HepG2 (cell line): ENCODE data around the gene FAM9B. TPM values are rescaled to one million over a fixed set of nuclear protein-coding genes. Genes with fewer than 3 reads are reported as not detected.

Experiments
- ATAC-seq: fragments of 200-7000 bp; cut with Tn5 transposase; 3 replicates; pipeline ENCODE4 v1.9.1; 2020; ENCODE audit warnings: mild to moderate bottlenecking, moderate library complexity
- BruUV-seq: library from RNA; stranded (reverse); fragments of 400-500 nt; replicated peaks from 2 replicates; lab custom pipeline; 2021; lab: Mats Ljungman, UMichigan
- CTCF ChIA-PET: fragments of 300-600 bp; formaldehyde crosslinking; extraction: SDS; loops from one replicate; lab custom pipeline; 2021; ENCODE audit warnings: low total read pairs, inconsistent platforms, low intra/inter-chr PET ratio; lab: Yijun Ruan, JAX
- POLR2A ChIA-PET: fragments of 350-600 bp; sonication (Branson Sonifier 250); formaldehyde crosslinking; loops from one replicate; lab custom pipeline; 2020; ENCODE audit warnings: antibody characterized with exemption, inconsistent platforms; lab: Yijun Ruan, JAX
- DNase-seq: peaks from one replicate; pipeline ENCODE4 v3.0.0-alpha.2; 2015; ENCODE audit warnings: low spot score
- FAIRE-seq: peaks from 3 replicates; lab custom pipeline; 2011; peaks lifted over from hg19 to GRCh38; lab: Jason Lieb, UNC
- H2AFZ ChIP-seq: one replicate; pipeline ENCODE4 v1.6.1; 2011; ENCODE audit warnings: low read length, inconsistent platforms
- H3K27ac ChIP-seq: fragments of 300-600 bp; 3 replicates; pipeline ENCODE4 v1.8.0; 2011; ENCODE audit warnings: mixed run types, mild to moderate bottlenecking, mixed read lengths, low read length, inconsistent platforms; ENCODE audit not compliant: insufficient read depth; ENCODE audit errors: extremely low read length
- H3K27me3 ChIP-seq, 2 experiments: fragments of 200-600 bp in 1 of 2; 2 replicates in 1 of 2; 3 replicates in 1 of 2; pipeline versions ENCODE4 v1.6.0 to v1.8.0; 2011; ENCODE audit warnings: low read length in 2 of 2, mild to moderate bottlenecking in 2 of 2, moderate library complexity in 2 of 2, inconsistent platforms in 1 of 2; ENCODE audit not compliant: insufficient read depth in 2 of 2, control insufficient read depth in 1 of 2
- H3K36me3 ChIP-seq, 2 experiments: fragments of 200-600 bp in 1 of 2; replicated peaks in 1 of 2; 2 replicates in 1 of 2; 3 replicates in 1 of 2; pipeline versions ENCODE4 v1.5.1 to v1.8.0; 2011; ENCODE audit warnings: low read length in 2 of 2, inconsistent platforms in 1 of 2; ENCODE audit not compliant: insufficient read depth in 2 of 2, control insufficient read depth in 1 of 2
- H3K4me1 ChIP-seq: 2 replicates; pipeline ENCODE4 v1.5.1; 2012; ENCODE audit warnings: low read length, inconsistent platforms; ENCODE audit not compliant: insufficient read depth
- H3K4me2 ChIP-seq: 2 replicates; pipeline ENCODE4 v1.6.0; 2011; ENCODE audit warnings: low read depth, low read length, inconsistent platforms
- H3K4me3 ChIP-seq, 3 experiments: fragments of 200-600 bp in 1 of 3; sonication (generic), shearing (Covaris generic) in 1 of 3; replicated peaks in 1 of 3; 2 replicates each; pipeline ENCODE4 v1.5.1; 2011 to 2016; ENCODE audit warnings: low read length in 3 of 3, inconsistent platforms in 2 of 3, low read depth in 2 of 3, mild to moderate bottlenecking in 2 of 3, control low read depth in 1 of 3, mixed read lengths in 1 of 3; ENCODE audit not compliant: insufficient read depth in 1 of 3
- H3K79me2 ChIP-seq: one replicate; pipeline ENCODE4 v1.6.1; 2011; ENCODE audit warnings: low read length, inconsistent platforms; ENCODE audit not compliant: insufficient read depth
- H3K9ac ChIP-seq: 2 replicates; pipeline ENCODE4 v1.6.0; 2011; ENCODE audit warnings: mild to moderate bottlenecking, low read depth, low read length, inconsistent platforms; ENCODE audit not compliant: insufficient read depth
- H3K9me3 ChIP-seq: 2 replicates; pipeline ENCODE4 v1.5.1; 2012; ENCODE audit warnings: mild to moderate bottlenecking, low read length
- H4K20me1 ChIP-seq: 2 replicates; pipeline ENCODE4 v1.6.0; 2011; ENCODE audit warnings: inconsistent platforms, mild to moderate bottlenecking, low read length, moderate library complexity; ENCODE audit not compliant: insufficient read depth
- ERF ChIP-seq: IDR thresholded peaks from 2 replicates; pipeline ENCODE4 v1.6.1; 2018; ENCODE audit warnings: missing biosample characterization, missing genetic modification reagents
- ETV5 ChIP-seq: IDR thresholded peaks from 2 replicates; pipeline ENCODE4 v1.6.1; 2018; ENCODE audit warnings: missing biosample characterization, missing genetic modification reagents, inconsistent platforms, borderline replicate concordance
- LRRFIP1 ChIP-seq: sonication (generic); formaldehyde crosslinking; conservative IDR thresholded peaks from 2 replicates; pipeline ENCODE4 v1.4.0; 2020; ENCODE audit warnings: missing genetic modification reagents
- MXD4 ChIP-seq: IDR thresholded peaks from 2 replicates; pipeline ENCODE4 v1.6.1; 2016; ENCODE audit warnings: mild to moderate bottlenecking, missing biosample characterization, missing genetic modification reagents
- TIGD3 ChIP-seq: sonication (generic); formaldehyde crosslinking; IDR thresholded peaks from 2 replicates; pipeline ENCODE4 v1.5.1; 2020; ENCODE audit warnings: mild to moderate bottlenecking, missing genetic modification reagents, borderline replicate concordance
- TMF1 ChIP-seq: sonication (generic); formaldehyde crosslinking; IDR thresholded peaks from 2 replicates; pipeline ENCODE4 v1.8.1; 2022; ENCODE audit warnings: low read depth, missing genetic modification reagents
- XRCC5 ChIP-seq: fragments of 200-400 bp; formaldehyde crosslinking; optimal IDR thresholded peaks from 2 replicates; pipeline ENCODE3; 2017; ENCODE audit warnings: mild to moderate bottlenecking, low read length
- ZBTB34 ChIP-seq: sonication (generic); formaldehyde crosslinking; IDR thresholded peaks from 2 replicates; pipeline ENCODE4 v1.8.0; 2022; ENCODE audit warnings: mild to moderate bottlenecking, missing genetic modification reagents
- ZMYM4 ChIP-seq: sonication (generic); formaldehyde crosslinking; IDR thresholded peaks from 2 replicates; pipeline ENCODE4 v1.8.1; 2023; ENCODE audit warnings: mild to moderate bottlenecking, missing genetic modification reagents
- ZNF337 ChIP-seq: sonication (generic); formaldehyde crosslinking; IDR thresholded peaks from 2 replicates; pipeline ENCODE4 v1.5.1; 2020; ENCODE audit warnings: missing genetic modification reagents, low read depth, mild to moderate bottlenecking, borderline replicate concordance
- WGBS: methylation state at CpG from one replicate; pipeline ENCODE4 v1.1.6; 2017; ENCODE audit warnings: low lambda C conversion rate; 5-methylcytosine and 5-hydroxymethylcytosine counted together
- in situ Hi-C: cut with HindIII; loops from 2 replicates; pipeline ENCODE4 v1.10.0; 2017; ENCODE audit warnings: low pct_unique_long_range_greater_than_20kb; ENCODE audit not compliant: extremely low pct_ligation_motif_present
- intact Hi-C: fragments of 100-400 bp; cut with micrococcal nuclease; formaldehyde crosslinking; loops from one replicate; pipeline ENCODE4 v1.10.0; 2022; ENCODE audit not compliant: unreplicated experiment
- polyA plus RNA-seq, 8 experiments: library from polyadenylated mRNA; depleted of rRNA in 3 of 8; stranded (reverse) in 7 of 8; unstranded in 1 of 8; fragments of >200 nt; fragmentation: Illumina TruSeq in 4 of 8; extraction: Trizol in 4 of 8; gene quantifications; 2 replicates each; pipeline versions ENCODE4 v1.2.1 to v1.2.3, GENCODE V29; 2011 to 2016; ENCODE audit warnings: low read depth in 4 of 8, missing spikeins in 1 of 8, mixed read lengths in 1 of 8; ENCODE audit not compliant: insufficient read depth in 1 of 8
- total RNA-seq, 5 experiments: library from RNA; depleted of rRNA; stranded (reverse); fragments of >200 nt; fragmentation: Illumina TruSeq; extraction: Trizol; gene quantifications; 2 replicates each; pipeline ENCODE4 v1.2.3, GENCODE V29; 2016; ENCODE audit warnings: low read depth in 1 of 5

Gene FAM9B
- total and polyA plus RNA-seq, 2 of the 13 experiments (the other 11 are each of a cell fraction or from before 2014, with no cell fraction given), result not detected

GRCh38 chrX:9050331-9050730, 16.4 kb upstream of the FAM9B start (continued):
- TF ChIP-seq ZBTB34 (CRISPR knock-in tag) (no peak), ERF (CRISPR knock-in tag) (no peak), TMF1 (CRISPR knock-in tag) (no peak), XRCC5 (no peak)
- TF ChIP-seq, all 625 proteins: peak for 0

- in situ Hi-C loops, result no loop called here
- intact Hi-C loops, result no loop called here
- no peaks in the 10 kb centered on the region for H4K20me1 ChIP-seq
- H3K27ac ChIP-seq, result no peak overlapping the region
- TF ChIP-seq MXD4 (CRISPR knock-in tag), result no peak
- TF ChIP-seq TIGD3 (CRISPR knock-in tag), result no peak
- TF ChIP-seq ETV5 (CRISPR knock-in tag), result no peak
- TF ChIP-seq ZMYM4, result no peak
- no peak for TF ChIP-seq LRRFIP1 (CRISPR knock-in tag)
- no peak for TF ChIP-seq ZNF337 (CRISPR knock-in tag)
- TF ChIP-seq, all 625 proteins: peak for 0
- H3K9me3 ChIP-seq, result no peaks in the 10 kb centered on the region
- H3K4me3 ChIP-seq, result no peak overlapping the region
- no peak overlapping the region for H2AFZ ChIP-seq
- DNase-seq (no peak), ATAC-seq (no peak), FAIRE-seq (no peak)
- ChIA-PET POLR2A (no interaction called here), CTCF (no interaction called here)
- H3K9ac ChIP-seq, result no peak overlapping the region
- no TSS peak for BruUV-seq
- H3K79me2 ChIP-seq, result no peaks in the 10 kb centered on the region
- no peak overlapping the region for H3K4me2 ChIP-seq
- H3K27me3 ChIP-seq, result no peaks in the 10 kb centered on the region
- no peaks in the 10 kb centered on the region for H3K4me1 ChIP-seq
- 0% methylated on average over 1 of the region's 1 CpG for WGBS
- no peaks in the 10 kb centered on the region for H3K36me3 ChIP-seq
These were observed 14.9 kb upstream of the FAM9B start for GRCh38 chrX:9048801-9049200.
